Measurements from ENCODE around the gene ZBTB18. TPM values are rescaled to one million over a fixed set of nuclear protein-coding genes. Genes with fewer than 3 reads are reported as not detected.

ZBTB18 gene
- total RNA-seq, 4 donors from 2014 or later = 6.7 to 14.7 (median 11.8) TPM

DNA sequence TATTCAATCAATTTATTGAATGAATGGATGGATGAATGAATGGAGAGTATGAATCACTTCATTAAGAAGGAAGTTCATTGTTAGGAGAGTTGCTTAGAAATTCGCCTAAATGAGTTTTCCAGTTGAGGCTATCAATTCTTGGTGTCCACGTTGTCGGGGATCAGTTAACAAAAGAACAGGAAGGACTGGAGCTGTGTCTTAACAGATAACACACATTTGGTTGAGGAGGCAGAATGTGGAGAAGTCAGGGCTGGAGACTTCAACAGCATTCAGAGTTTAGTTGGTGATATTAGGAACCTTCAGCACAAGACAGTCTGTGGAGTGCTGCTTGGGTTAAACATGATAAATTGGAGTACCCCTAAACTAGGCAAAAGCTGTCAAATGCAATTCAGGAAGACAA, 33.7 kb downstream of the ZBTB18 start:
- Histone ChIP-seq H3K9me3 (no peaks in the 10 kb centered on the region), H3K27me3 (peaks cover 23% of the 10 kb centered on the region), H3K4me1 (no peaks in the 10 kb centered on the region), H3K4me3 (no peak overlapping the region), H3K36me3 (no peaks in the 10 kb centered on the region), H3K27ac (no peak overlapping the region)
- no peak for DNase-seq (ENCODE audit: low spot score in 2 of 2)
- WGBS = 61% methylated on average over 3 of the region's 3 CpGs
- no peak for TF ChIP-seq CTCF (IDR thresholded peaks at IDR 0.05)
- no peak for TF ChIP-seq POLR2A (IDR thresholded peaks at IDR 0.05)

DNA sequence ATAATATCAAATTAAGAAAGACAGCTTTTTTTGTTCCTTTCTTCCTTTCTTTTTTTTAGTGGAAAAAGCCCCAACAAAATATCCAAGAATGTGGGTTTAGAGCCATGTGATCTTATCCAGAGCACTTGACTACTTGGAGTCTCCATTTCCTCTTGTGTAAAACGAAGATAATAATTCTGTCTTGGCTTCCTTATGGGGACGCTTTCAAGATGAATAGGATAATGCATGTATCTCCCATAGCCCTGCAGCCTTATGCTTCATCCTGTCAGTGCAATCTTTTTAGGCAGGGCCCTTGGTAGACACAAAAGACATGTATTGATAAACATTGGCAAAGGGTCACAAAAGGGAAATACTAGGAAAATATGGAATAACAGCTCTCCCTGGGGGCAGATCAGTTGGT, 34.8 kb downstream of the ZBTB18 start:
- Histone ChIP-seq H3K4me1 (no peaks in the 10 kb centered on the region), H3K27ac (no peak overlapping the region), H3K36me3 (no peaks in the 10 kb centered on the region), H3K9me3 (no peaks in the 10 kb centered on the region), H3K4me3 (no peak overlapping the region), H3K27me3 (peaks cover 13% of the 10 kb centered on the region)
- TF ChIP-seq CTCF (IDR thresholded peaks at IDR 0.05) (no peak), POLR2AphosphoS5 (IDR thresholded peaks at IDR 0.05) (no peak), POLR2A (IDR thresholded peaks at IDR 0.05) (no peak), EP300 (IDR thresholded peaks at IDR 0.05) (no peak)
- WGBS = 91% methylated on average over 2 of the region's 2 CpGs
- no peak for DNase-seq (ENCODE audit: low spot score in 2 of 2)

DNA sequence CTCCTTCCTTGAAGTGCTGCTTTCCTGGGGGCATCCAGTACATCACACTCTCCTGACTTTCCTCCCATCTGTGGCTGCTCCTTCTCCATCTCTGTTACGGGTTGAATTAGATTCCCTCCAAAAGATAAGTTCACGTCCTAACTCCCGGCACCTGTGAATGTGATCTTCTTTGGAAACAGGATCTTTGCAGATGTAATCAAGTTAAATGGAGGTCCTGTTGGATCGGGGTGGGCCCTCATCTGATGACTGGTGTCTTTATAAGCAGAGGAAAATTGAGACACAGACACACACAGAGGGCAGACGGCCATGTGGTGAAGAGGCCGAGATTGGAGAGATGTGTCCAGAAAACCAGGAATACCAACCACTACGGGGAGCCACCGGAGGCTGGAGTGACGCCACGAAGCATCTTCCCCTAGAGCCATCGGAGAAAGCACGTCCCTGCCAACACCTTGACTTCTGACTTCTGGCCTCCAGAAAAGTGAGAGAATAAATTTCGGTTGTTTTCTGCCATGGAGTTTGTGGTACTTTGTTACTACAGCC, 36.0 kb downstream of the ZBTB18 start:
- 90% methylated on average over 13 of the region's 13 CpGs for WGBS
- DNase-seq (ENCODE audit: low spot score in 2 of 2) = peak in 1 of 2 donors; percentile 52
- Histone ChIP-seq H3K36me3 (no peaks in the 10 kb centered on the region), H3K27ac (no peak overlapping the region), H3K9me3 (no peaks in the 10 kb centered on the region), H3K27me3 (peaks cover 13% of the 10 kb centered on the region), H3K4me1 (no peaks in the 10 kb centered on the region), H3K4me3 (no peak overlapping the region)
- TF ChIP-seq CTCF (IDR thresholded peaks at IDR 0.05) (no peak), POLR2AphosphoS5 (IDR thresholded peaks at IDR 0.05) (no peak), EP300 (IDR thresholded peaks at IDR 0.05) (no peak), POLR2A (IDR thresholded peaks at IDR 0.05) (no peak)

DNA sequence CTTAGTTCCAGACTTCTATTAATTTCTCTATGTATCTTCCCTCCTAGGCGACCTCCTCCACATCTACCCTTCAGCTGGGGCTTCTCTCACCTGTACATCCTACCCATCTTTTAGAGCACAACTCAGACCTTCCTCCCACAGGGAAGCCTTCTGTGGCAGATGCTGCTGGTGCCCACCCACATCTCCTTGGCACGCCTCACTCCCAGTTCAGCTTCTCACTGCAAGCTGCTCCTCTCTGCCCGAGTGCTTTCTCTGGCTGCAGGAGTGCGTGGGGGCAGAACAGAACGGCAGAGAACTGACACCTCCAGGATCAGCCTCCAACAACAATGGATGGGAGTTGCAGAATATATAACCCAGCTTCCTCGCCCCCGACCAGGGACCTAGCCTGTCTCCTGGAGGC, 36.5 kb downstream of the ZBTB18 start:
- DNase-seq (ENCODE audit: low spot score in 2 of 2) = peak in 1 of 2 donors; percentile 54

GRCh38 chr1:244088161-244088560, 37.1 kb downstream of the ZBTB18 start:
- TF ChIP-seq POLR2AphosphoS5 (IDR thresholded peaks at IDR 0.05) (no peak), CTCF (IDR thresholded peaks at IDR 0.05) (no peak), POLR2A (IDR thresholded peaks at IDR 0.05) (no peak)
- DNase-seq (ENCODE audit: low spot score in 2 of 2) = peak in 1 of 2 donors; percentile 15
- H3K27me3 ChIP-seq = peaks cover 9% of the 10 kb centered on the region
- no peak overlapping the region for H3K27ac ChIP-seq
- no peak overlapping the region for H3K4me3 ChIP-seq
- no peaks in the 10 kb centered on the region for H3K9me3 ChIP-seq
- WGBS = 81% methylated on average over 6 of the region's 6 CpGs
- no peaks in the 10 kb centered on the region for H3K36me3 ChIP-seq
- no peaks in the 10 kb centered on the region for H3K4me1 ChIP-seq

More for the DNA sequence above, 36.5 kb downstream of the ZBTB18 start:
- Histone ChIP-seq H3K4me1 (no peaks in the 10 kb centered on the region), H3K36me3 (no peaks in the 10 kb centered on the region), H3K27ac (no peak overlapping the region), H3K27me3 (peaks cover 13% of the 10 kb centered on the region), H3K9me3 (no peaks in the 10 kb centered on the region), H3K4me3 (no peak overlapping the region)
- WGBS = 90% methylated on average over 6 of the region's 7 CpGs
- no peak for TF ChIP-seq POLR2AphosphoS5 (IDR thresholded peaks at IDR 0.05)
- TF ChIP-seq POLR2A (IDR thresholded peaks at IDR 0.05) = no peak
- no peak for TF ChIP-seq CTCF (IDR thresholded peaks at IDR 0.05)
